CD4-positive, alpha-beta T cell treated with Interleukin-17A for 4 hours (primary cell): Measurements from ENCODE around the gene PKMYT1.
"Not testable (repeated sequence)": the region's sequence is repeated elsewhere in the genome, so short reads cannot be mapped to it uniquely, and the experiment has no call there.

ENCODE experiments used
- DNase-seq: peaks from one replicate; pipeline ENCODE4 v3.0.0-alpha.2; 2020; ENCODE audit warnings: mixed read lengths

PKMYT1 gene

GRCh38 chr16:2929693-2930092, 50.6 kb downstream of the PKMYT1 start:
- DNase-seq: no peak

DNA sequence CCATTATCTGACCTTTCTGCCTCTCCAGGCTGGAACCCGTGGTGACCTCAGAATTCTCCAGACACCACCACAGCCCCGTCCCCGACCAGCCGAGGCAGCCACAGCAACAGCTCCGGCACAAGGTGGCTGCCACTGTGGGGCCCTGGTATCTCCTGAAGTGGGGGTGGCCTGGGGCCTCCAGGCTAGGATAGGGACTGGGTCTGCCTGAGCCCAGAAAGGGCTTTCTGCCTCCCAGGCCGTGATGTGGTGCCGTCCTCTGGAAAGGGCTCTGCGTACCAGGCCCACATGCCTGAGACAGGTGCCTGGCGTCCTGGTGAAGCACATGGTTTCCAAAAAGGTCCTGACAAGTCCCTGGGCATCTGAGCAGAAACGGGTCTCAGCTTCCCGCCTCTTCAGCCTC, 51.5 kb downstream of the PKMYT1 start:
- DNase-seq: no peak

DNA sequence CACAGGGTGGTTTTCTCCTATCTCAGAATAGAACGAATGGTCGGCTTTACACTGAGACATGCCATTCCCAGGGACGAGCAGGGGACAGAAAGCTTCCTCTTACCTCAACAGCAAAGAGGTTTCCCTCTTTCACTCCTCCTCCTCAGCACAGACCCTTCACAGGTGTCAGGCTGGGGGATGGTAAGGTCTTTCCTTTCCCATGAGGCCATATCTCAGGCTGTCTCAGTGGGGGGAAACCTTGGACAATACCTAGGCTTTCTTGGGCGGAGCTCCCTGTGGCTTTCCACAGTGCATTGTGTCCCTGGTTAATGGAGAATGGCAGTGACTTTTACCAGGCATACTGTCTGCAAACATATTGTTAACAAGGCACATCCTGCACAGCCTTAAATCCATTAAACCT, 52.1 kb downstream of the PKMYT1 start:
- not testable (repeated sequence) for DNase-seq

DNA sequence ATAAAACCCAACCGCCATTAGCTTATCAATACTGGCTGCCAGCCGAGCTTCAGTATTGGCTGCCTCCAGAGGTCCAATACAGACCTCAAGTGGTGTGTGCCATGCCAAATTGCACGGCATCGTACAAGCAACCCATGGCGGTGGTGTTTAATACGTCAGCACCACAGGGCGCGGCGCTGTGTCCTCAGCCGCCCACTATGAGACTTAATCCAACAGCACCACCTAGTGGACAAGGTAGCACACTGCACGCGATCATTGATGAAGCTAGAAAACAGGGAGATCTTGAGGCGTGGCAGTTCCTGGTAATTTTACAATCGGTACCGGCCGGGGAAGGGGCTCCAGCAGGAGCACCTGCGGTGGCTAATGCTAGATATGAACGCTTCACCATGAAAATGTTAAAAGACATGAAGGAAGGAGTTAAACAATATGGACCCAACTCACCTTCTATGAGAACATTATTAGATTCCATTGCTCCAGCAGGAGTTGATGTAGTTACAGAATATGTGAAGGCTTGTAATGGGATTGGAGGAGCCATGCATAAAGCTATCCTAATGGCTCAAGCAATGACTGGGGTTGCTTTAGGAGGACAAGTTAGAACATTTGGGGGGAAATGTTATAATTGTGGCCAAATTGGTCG, 53.1 kb downstream of the PKMYT1 start:
- DNase-seq: peak; percentile 90

DNA sequence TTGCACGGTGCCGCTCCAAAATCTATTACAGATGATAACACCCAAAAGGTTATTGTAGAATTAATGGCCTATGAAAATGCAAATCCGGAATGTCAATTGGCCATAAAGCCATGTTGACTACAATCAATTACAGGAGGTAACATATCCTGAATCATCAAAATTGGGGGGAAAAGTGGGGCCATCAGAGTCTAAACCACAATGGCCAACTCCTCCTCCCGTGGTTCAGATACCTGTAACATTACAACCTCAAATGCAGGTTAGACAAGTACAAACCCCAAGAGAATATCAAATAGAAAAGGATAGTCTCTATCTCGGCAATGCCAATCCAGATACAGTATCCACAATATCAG, 53.6 kb downstream of the PKMYT1 start:
- DNase-seq: no peak

DNA sequence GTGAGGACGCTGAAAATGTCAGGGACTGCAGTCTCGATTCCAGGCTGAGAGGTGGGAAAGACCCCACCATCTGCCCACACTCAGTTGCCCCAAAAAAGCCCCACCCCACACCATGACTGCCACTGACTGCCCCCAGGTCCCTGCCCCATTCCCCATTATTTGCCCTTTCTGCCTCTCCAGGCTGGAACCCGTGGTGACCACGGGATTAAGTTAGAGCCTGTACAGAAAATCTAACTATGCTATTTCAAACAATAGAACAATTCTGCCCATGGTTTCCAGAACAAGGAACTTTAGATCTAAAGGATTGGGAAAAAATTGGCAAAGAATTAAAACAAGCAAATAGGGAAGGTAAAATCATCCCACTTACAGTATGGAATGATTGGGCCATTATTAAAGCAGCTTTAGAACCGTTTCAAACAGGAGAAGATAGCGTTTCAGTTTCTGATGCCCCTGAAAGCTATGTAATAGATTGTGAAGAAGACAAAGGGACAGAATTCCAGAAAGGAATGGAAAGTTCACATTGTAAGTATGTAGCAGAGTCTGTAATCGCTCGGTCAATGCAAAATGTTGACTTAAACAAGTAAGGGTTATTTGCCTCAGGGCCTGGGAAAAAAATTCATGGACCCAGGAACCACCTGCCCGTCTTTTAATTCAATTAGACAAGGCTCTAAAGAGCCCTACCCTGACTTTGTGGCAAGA, 54.1 kb downstream of the PKMYT1 start:
- DNase-seq: no peak

DNA sequence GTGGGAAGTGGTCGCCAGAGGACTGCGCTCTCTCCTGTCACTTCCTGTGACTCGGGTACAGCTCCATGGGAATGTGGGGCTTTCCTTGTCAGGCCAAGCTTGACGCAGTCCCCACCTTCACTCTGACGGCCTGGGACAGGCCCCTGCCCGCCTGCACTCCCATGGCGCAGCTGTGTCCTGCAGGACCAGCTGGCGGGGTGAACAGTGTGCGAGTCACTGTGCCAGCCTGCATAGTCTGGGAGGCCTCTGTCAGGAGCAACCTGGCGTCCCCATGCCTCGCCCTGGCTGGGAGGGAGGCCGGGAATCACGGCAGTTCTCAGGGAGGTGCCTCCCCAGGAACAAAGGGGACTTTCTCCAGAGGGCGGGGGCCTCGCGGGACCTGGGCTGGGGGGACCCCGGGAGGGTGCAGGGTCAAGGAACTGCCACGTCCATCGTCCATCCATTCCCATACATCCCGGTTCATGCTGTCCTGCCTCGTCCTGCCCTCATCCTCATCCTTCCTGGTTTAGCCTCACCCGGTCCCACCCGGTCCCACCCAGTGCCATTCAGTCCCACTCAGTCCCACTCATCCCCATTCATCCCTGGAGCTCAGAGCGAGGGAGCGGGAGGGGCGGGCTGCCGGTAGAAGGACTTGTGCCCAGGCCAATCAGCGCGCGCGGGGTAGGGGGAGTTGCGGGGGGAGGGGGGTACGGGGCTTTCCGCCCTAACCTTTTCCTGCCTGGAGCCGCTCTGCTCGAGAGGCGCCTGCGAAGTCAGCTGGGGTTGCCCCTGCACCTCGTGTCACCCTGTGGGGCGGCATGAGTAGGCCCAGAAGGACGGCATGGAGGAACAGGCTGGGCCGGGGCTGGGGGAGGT, 55.1 kb downstream of the PKMYT1 start:
- no peak for DNase-seq

GRCh38 chr16:2923481-2923880, 56.8 kb downstream of the PKMYT1 start:
- DNase-seq: no peak
